ENCODE results near the gene DSCAML1.

Gene DSCAML1

DNA sequence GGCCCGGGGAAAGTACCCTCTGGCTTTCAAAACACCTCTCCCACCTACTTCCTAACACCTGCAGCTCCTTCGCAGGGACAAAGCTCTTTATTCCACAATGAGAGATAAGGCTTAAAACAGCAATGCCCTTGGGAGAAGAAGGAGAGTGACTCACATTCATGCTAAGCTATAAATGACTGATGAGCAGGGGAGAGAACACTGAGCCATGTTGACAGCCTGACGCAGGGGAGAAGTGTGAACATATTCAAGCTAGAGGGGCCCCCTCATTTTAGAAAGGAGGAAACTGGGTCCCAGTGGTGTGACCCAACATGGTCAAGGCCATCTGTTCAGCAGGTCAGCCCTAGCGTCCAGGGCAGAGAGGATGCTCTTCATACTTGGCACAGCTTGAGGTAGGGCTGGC is 171.8 kb downstream of the DSCAML1 start:
- no peak overlapping the region for H2BK5ac ChIP-seq (ENCODE audit: low read length)
- H2BK120ac ChIP-seq (ENCODE audit: low read depth, low read length) = no peak overlapping the region
- H3K9ac ChIP-seq (ENCODE audit: low read depth, low read length, poor library complexity) = no peak overlapping the region
- H3K4me3 ChIP-seq (ENCODE audit: low read length in 2 of 2) = no peak overlapping the region
- H4K8ac ChIP-seq (ENCODE audit: low read depth, low read length) = no peak overlapping the region
- no peak overlapping the region for H3K18ac ChIP-seq (ENCODE audit: low read length)
- no peak overlapping the region for H3K4me2 ChIP-seq (ENCODE audit: insufficient read depth, low read length, poor library complexity, severe bottlenecking)
- H3K27ac ChIP-seq (replicated peaks; ENCODE audit: low read length) = no peak overlapping the region
- no peaks in the 10 kb centered on the region for H3K4me1 ChIP-seq (ENCODE audit: control insufficient read depth in 2 of 2, insufficient read depth in 1 of 2, low read depth in 1 of 2, low read length in 2 of 2)
- no peak overlapping the region for H3K4ac ChIP-seq (ENCODE audit: low read length)
- H2BK15ac ChIP-seq (ENCODE audit: low read length) = no peak overlapping the region
- DNase-seq (ENCODE audit: low spot score) = no peak
- H3K36me3 ChIP-seq (replicated peaks in 1 of 2; ENCODE audit: control insufficient read depth in 2 of 2, insufficient read depth in 2 of 2, low read length in 2 of 2) = no peaks in the 10 kb centered on the region
- no peak overlapping the region for H3K14ac ChIP-seq (ENCODE audit: low read length)
- no peaks in the 10 kb centered on the region for H3K79me1 ChIP-seq (ENCODE audit: low read depth, low read length)
- no CpG with 5 or more reads among the region's 4 CpGs for WGBS, 2 donors (ENCODE audit: extremely low coverage in 2 of 2, insufficient read length in 2 of 2, insufficient replicate concordance in 1 of 2)
- peaks cover 0 to 4% of the 10 kb centered on the region in 2 donors for H3K9me3 ChIP-seq (replicated peaks in 1 of 2; ENCODE audit: control insufficient read depth in 2 of 2, insufficient read depth in 1 of 2, low read depth in 1 of 2, low read length in 2 of 2)
- H3K23ac ChIP-seq (ENCODE audit: low read depth, low read length, poor library complexity) = no peak overlapping the region
- H3K27me3 ChIP-seq (ENCODE audit: control insufficient read depth in 3 of 3, insufficient read depth in 3 of 3, low read depth in 1 of 3, low read length in 3 of 3) = peaks cover 0 to 24% (median 0%) of the 10 kb centered on the region in 3 experiments
- H2BK12ac ChIP-seq (ENCODE audit: low read length) = no peak overlapping the region
- no peak overlapping the region for H4K91ac ChIP-seq (ENCODE audit: low read depth, low read length, poor library complexity)
- no peak overlapping the region for H2AFZ ChIP-seq (ENCODE audit: low read length)
- no peak overlapping the region for H2AK5ac ChIP-seq (ENCODE audit: low read depth, low read length)

DNA sequence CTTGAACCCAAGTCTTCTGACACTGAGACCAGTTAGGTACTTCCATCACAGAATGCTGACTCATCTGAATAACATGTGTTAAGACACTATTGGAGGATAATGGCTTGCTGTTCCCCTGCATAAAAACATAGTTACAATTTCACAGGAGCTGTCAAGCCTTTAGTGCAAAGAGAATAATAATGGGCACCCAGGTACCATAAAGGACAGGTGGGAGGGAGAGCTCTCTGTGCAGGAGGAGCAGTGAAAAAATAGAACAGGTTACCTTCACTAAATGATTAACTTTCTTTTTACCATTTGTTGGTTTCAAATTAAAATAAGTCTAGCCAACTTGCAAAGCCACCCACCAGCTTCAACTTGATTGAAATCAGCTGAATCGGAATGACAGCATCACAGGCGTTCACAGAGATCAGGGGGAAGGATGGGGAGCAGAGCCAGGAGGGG is 173.2 kb downstream of the DSCAML1 start:
- DNase-seq (ENCODE audit: low spot score) = no peak
- Histone ChIP-seq H3K79me1 (ENCODE audit: low read depth, low read length) (no peaks in the 10 kb centered on the region), H2BK12ac (ENCODE audit: low read length) (no peak overlapping the region), H3K27ac (replicated peaks; ENCODE audit: low read length) (no peak overlapping the region), H2BK120ac (ENCODE audit: low read depth, low read length) (no peak overlapping the region), H3K4me1 (ENCODE audit: control insufficient read depth in 2 of 2, insufficient read depth in 1 of 2, low read depth in 1 of 2, low read length in 2 of 2) (peaks cover 0 to 3% of the 10 kb centered on the region in 2 donors), H4K91ac (ENCODE audit: low read depth, low read length, poor library complexity) (no peak overlapping the region), H3K36me3 (replicated peaks in 1 of 2; ENCODE audit: control insufficient read depth in 2 of 2, insufficient read depth in 2 of 2, low read length in 2 of 2) (no peaks in the 10 kb centered on the region), H2BK5ac (ENCODE audit: low read length) (no peak overlapping the region), H3K18ac (ENCODE audit: low read length) (no peak overlapping the region), H2AK5ac (ENCODE audit: low read depth, low read length) (no peak overlapping the region), H3K9me3 (replicated peaks in 1 of 2; ENCODE audit: control insufficient read depth in 2 of 2, insufficient read depth in 1 of 2, low read depth in 1 of 2, low read length in 2 of 2) (peaks cover 0 to 4% of the 10 kb centered on the region in 2 donors), H3K14ac (ENCODE audit: low read length) (no peak overlapping the region), H3K23ac (ENCODE audit: low read depth, low read length, poor library complexity) (no peak overlapping the region), H2AFZ (ENCODE audit: low read length) (no peak overlapping the region), H2BK15ac (ENCODE audit: low read length) (no peak overlapping the region), H3K4ac (ENCODE audit: low read length) (no peak overlapping the region), H3K27me3 (ENCODE audit: control insufficient read depth in 3 of 3, insufficient read depth in 3 of 3, low read depth in 1 of 3, low read length in 3 of 3) (peaks cover 0 to 11% (median 0%) of the 10 kb centered on the region in 3 experiments), H4K8ac (ENCODE audit: low read depth, low read length) (no peak overlapping the region), H3K9ac (ENCODE audit: low read depth, low read length, poor library complexity) (no peak overlapping the region), H3K4me3 (ENCODE audit: low read length in 2 of 2) (no peak overlapping the region), H3K4me2 (ENCODE audit: insufficient read depth, low read length, poor library complexity, severe bottlenecking) (no peak overlapping the region)
- no CpG with 5 or more reads among the region's 2 CpGs for WGBS, 2 donors (ENCODE audit: extremely low coverage in 2 of 2, insufficient read length in 2 of 2, insufficient replicate concordance in 1 of 2)

DNA sequence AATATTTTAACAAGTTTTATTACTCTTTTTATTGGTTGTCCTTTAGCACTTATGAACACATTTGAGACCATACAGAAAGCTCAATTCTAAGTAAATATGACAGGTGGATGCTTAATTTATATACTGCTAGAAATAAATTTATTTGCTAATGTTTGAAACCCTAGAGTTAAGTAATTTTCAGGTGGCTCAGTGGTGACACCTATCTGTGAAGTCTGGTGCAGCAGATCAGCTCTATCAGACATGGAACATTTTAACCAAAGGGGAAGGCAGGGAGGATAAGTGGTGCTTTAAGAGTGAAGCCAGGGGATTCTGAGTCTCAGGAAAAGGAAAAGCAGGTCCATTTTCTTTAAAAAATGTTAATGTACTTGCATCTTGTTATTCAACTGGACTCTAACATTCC is 175.8 kb downstream of the DSCAML1 start:
- Histone ChIP-seq H3K9me3 (replicated peaks in 1 of 2; ENCODE audit: control insufficient read depth in 2 of 2, insufficient read depth in 1 of 2, low read depth in 1 of 2, low read length in 2 of 2) (peaks cover 0 to 4% of the 10 kb centered on the region in 2 donors), H3K4me3 (ENCODE audit: low read length in 2 of 2) (no peak overlapping the region), H3K79me1 (ENCODE audit: low read depth, low read length) (no peaks in the 10 kb centered on the region), H3K4me2 (ENCODE audit: insufficient read depth, low read length, poor library complexity, severe bottlenecking) (no peak overlapping the region), H2AFZ (ENCODE audit: low read length) (no peak overlapping the region), H2AK5ac (ENCODE audit: low read depth, low read length) (no peak overlapping the region), H3K27ac (replicated peaks; ENCODE audit: low read length) (no peak overlapping the region), H3K36me3 (replicated peaks in 1 of 2; ENCODE audit: control insufficient read depth in 2 of 2, insufficient read depth in 2 of 2, low read length in 2 of 2) (no peaks in the 10 kb centered on the region), H3K18ac (ENCODE audit: low read length) (no peak overlapping the region), H2BK5ac (ENCODE audit: low read length) (no peak overlapping the region), H2BK15ac (ENCODE audit: low read length) (no peak overlapping the region), H2BK12ac (ENCODE audit: low read length) (no peak overlapping the region), H3K14ac (ENCODE audit: low read length) (no peak overlapping the region), H3K4ac (ENCODE audit: low read length) (no peak overlapping the region), H3K4me1 (ENCODE audit: control insufficient read depth in 2 of 2, insufficient read depth in 1 of 2, low read depth in 1 of 2, low read length in 2 of 2) (peaks cover 0 to 7% of the 10 kb centered on the region in 2 donors), H4K8ac (ENCODE audit: low read depth, low read length) (no peak overlapping the region), H4K91ac (ENCODE audit: low read depth, low read length, poor library complexity) (no peak overlapping the region), H2BK120ac (ENCODE audit: low read depth, low read length) (no peak overlapping the region), H3K23ac (ENCODE audit: low read depth, low read length, poor library complexity) (no peak overlapping the region), H3K27me3 (ENCODE audit: control insufficient read depth in 3 of 3, insufficient read depth in 3 of 3, low read depth in 1 of 3, low read length in 3 of 3) (peaks cover 0 to 5% (median 0%) of the 10 kb centered on the region in 3 experiments), H3K9ac (ENCODE audit: low read depth, low read length, poor library complexity) (no peak overlapping the region)
- DNase-seq (ENCODE audit: low spot score) = no peak

DNA sequence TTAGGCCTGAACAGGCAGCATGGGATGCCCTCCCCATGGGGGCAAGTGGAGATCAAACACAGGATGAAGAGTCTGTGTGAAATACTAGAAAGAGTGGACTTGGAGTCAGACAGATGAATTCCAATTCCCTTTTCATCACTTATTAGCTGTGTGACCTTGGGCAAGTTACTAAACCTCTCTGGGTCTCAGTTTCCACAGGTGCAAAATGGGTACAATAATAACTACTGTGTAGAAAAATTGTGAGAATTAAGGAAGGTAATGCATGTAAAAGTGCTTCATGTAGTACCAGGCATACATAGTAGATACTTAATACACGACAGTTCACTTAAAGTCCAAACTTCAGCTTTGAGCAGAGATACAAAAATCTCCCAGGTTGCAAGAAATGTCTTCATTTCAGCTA is 176.4 kb downstream of the DSCAML1 start:
- Histone ChIP-seq H3K4me3 (ENCODE audit: low read length in 2 of 2) (no peak overlapping the region), H2BK120ac (ENCODE audit: low read depth, low read length) (no peak overlapping the region), H4K91ac (ENCODE audit: low read depth, low read length, poor library complexity) (no peak overlapping the region), H3K4ac (ENCODE audit: low read length) (no peak overlapping the region), H3K9ac (ENCODE audit: low read depth, low read length, poor library complexity) (no peak overlapping the region), H2BK15ac (ENCODE audit: low read length) (no peak overlapping the region), H3K79me1 (ENCODE audit: low read depth, low read length) (no peaks in the 10 kb centered on the region), H3K27ac (replicated peaks; ENCODE audit: low read length) (no peak overlapping the region), H2BK5ac (ENCODE audit: low read length) (no peak overlapping the region), H3K14ac (ENCODE audit: low read length) (no peak overlapping the region), H3K36me3 (replicated peaks in 1 of 2; ENCODE audit: control insufficient read depth in 2 of 2, insufficient read depth in 2 of 2, low read length in 2 of 2) (no peaks in the 10 kb centered on the region), H4K8ac (ENCODE audit: low read depth, low read length) (no peak overlapping the region), H2AFZ (ENCODE audit: low read length) (no peak overlapping the region), H3K23ac (ENCODE audit: low read depth, low read length, poor library complexity) (no peak overlapping the region), H3K18ac (ENCODE audit: low read length) (no peak overlapping the region), H3K4me1 (ENCODE audit: control insufficient read depth in 2 of 2, insufficient read depth in 1 of 2, low read depth in 1 of 2, low read length in 2 of 2) (peaks cover 0 to 7% of the 10 kb centered on the region in 2 donors), H3K9me3 (replicated peaks in 1 of 2; ENCODE audit: control insufficient read depth in 2 of 2, insufficient read depth in 1 of 2, low read depth in 1 of 2, low read length in 2 of 2) (peaks cover 0 to 4% of the 10 kb centered on the region in 2 donors), H3K4me2 (ENCODE audit: insufficient read depth, low read length, poor library complexity, severe bottlenecking) (no peak overlapping the region), H3K27me3 (ENCODE audit: control insufficient read depth in 3 of 3, insufficient read depth in 3 of 3, low read depth in 1 of 3, low read length in 3 of 3) (peaks cover 0 to 5% (median 0%) of the 10 kb centered on the region in 3 experiments), H2AK5ac (ENCODE audit: low read depth, low read length) (no peak overlapping the region), H2BK12ac (ENCODE audit: low read length) (no peak overlapping the region)
- WGBS, 2 donors (ENCODE audit: extremely low coverage in 2 of 2, insufficient read length in 2 of 2, insufficient replicate concordance in 1 of 2) = no CpG with 5 or more reads among the region's 1 CpG
- DNase-seq (ENCODE audit: low spot score) = no peak
